ENCODE measurements around the gene RASGEF1C.
A peak's percentile ranks its signal among the peaks of the same experiment; 100 is the strongest.

The RASGEF1C gene

DNA sequence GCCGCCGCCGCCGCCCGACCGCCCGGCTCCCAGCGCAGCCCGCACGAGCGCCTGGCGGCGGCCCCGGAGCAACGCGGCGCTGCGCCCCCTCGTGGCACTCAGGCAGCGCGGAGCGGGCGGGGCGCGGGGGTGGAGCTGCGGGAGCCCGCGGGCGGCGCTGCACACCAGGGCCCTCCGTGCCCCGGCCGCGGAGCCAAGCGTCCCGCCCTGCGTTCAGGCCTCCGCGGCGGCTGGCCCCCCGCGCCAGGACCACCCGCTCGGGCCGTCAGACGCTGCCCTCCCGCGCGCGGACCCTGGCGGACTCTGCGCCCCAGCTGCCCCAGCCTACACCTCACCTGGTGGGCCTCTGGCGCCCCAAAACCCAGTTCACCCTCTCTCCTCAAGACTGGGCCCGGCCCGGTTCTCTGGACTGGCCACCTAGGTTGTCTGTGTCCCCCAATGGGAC, at the start of gene RASGEF1C:
Gene RASGEF1C, minus strand, starts transcription at position 75 of the 445 bp plus-strand sequence. CDS start 71,159 bp downstream, outside the sequence.
- Histone ChIP-seq H2AFZ (ENCODE audit: low read length, unreplicated experiment) (no peak within 1 kb of the TSS), H3K79me2 (ENCODE audit: control insufficient read depth, insufficient read depth, low read length, unreplicated experiment) (no peaks in the 10 kb centered on the region), H3K36me3 (ENCODE audit: insufficient read depth, low read length) (no peaks in the 10 kb centered on the region), H3K4me3 (ENCODE audit: low read depth, low read length) (peak within 1 kb of the TSS; percentile 66), H3K27me3 (ENCODE audit: insufficient read depth, low read length) (peaks cover 43% of the 10 kb centered on the region), H3K27ac (ENCODE audit: low read depth, low read length) (no peak within 1 kb of the TSS), H3K4me1 (ENCODE audit: control insufficient read depth, insufficient read depth, low read length, unreplicated experiment) (peaks cover 3% of the 10 kb centered on the region)

DNA sequence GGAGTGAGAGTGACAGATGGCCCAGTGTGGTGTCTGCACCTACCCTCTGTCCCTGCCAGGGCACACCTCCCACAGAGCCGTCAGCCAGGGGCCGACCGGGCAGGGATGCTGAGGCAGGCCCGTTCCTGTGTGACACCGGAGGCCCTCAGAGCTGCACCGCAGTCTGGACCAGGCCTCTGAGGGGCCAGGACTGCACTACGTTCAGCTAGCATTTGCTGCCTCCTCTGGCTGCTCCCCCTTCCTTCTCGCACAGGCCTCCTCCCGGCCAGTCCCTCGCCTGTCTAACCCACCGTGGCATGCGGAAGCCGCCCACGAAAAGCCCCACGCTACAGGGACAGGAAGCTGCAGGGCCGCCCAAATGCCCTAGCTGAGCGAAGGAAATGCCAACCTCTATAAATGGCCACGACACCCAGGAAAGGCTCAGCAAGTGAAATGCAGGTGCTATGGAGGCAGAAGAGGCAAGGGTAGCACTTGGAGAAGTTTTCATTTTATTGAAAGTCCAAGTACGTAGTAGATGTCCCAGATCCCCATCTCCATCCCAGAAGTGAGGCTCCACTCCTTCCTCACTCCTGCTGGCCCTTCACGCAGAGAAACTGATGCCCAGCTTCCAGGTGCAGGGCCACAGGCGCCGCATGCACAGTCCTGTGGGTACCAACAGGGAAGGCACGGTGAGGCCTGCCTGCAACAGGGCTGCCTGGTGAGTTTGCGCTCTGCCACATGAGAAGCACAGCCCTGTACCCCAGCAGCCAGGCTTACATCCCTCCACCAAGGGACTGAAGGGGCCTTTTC, 44.2 kb upstream of the RASGEF1C start:
- peaks cover 84% of the 10 kb centered on the region for H3K36me3 ChIP-seq (ENCODE audit: insufficient read depth, low read length)
- H3K4me3 ChIP-seq (ENCODE audit: low read depth, low read length), result no peak overlapping the region
- no peaks in the 10 kb centered on the region for H3K4me1 ChIP-seq (ENCODE audit: control insufficient read depth, insufficient read depth, low read length, unreplicated experiment)
- no peaks in the 10 kb centered on the region for H3K27me3 ChIP-seq (ENCODE audit: insufficient read depth, low read length)
- H3K79me2 ChIP-seq (ENCODE audit: control insufficient read depth, insufficient read depth, low read length, unreplicated experiment), result no peaks in the 10 kb centered on the region
- H3K27ac ChIP-seq (ENCODE audit: low read depth, low read length), result no peak overlapping the region
- no peak overlapping the region for H2AFZ ChIP-seq (ENCODE audit: low read length, unreplicated experiment)

DNA sequence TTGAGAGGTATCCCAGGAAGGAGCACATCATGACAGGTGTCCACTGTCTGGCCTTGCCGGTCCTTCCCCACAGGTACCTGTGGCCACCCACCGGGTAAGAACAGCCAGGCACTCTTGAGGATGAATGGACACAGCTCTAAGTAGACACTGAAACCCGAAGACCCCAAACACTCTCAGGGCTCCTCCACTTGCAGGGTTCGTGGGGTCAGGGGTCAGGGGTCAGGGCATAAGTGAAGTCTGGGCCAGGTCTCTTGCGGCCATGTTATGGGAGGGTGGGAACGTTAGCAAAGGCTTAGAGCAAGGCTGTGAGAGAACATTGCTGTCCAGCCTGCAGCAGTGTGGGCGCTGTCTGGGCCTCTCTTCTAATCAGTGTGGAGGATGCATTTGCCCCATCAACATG, 42.9 kb upstream of the RASGEF1C start:
- H3K4me1 ChIP-seq (ENCODE audit: control insufficient read depth, insufficient read depth, low read length, unreplicated experiment), result no peaks in the 10 kb centered on the region
- no peak overlapping the region for H2AFZ ChIP-seq (ENCODE audit: low read length, unreplicated experiment)
- H3K36me3 ChIP-seq (ENCODE audit: insufficient read depth, low read length), result peaks cover 84% of the 10 kb centered on the region

DNA sequence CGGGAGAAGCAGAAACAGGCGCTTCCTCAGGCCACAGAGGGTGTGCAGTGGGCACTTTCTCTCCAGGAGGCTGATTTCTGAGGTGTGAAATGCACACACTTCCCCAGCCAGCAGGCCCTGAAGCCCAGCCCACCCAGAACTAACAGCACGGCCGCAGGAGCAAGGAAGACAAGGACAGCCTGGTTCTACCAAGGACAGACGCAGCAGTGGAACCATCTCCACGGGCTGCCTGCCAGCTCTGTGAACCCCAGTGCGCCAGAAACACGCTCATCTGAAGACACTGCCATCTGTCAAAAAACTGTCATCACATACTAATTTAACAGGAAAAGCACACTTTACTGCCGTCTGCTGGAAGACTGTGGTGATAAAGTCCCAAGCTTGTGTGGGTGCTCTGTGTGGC, 42.1 kb upstream of the RASGEF1C start:
- H3K27ac ChIP-seq (ENCODE audit: low read depth, low read length), result no peak overlapping the region
- no peaks in the 10 kb centered on the region for H3K27me3 ChIP-seq (ENCODE audit: insufficient read depth, low read length)
- no peaks in the 10 kb centered on the region for H3K79me2 ChIP-seq (ENCODE audit: control insufficient read depth, insufficient read depth, low read length, unreplicated experiment)
- no peak overlapping the region for H3K4me3 ChIP-seq (ENCODE audit: low read depth, low read length)
- H2AFZ ChIP-seq (ENCODE audit: low read length, unreplicated experiment), result no peak overlapping the region
- peaks cover 85% of the 10 kb centered on the region for H3K36me3 ChIP-seq (ENCODE audit: insufficient read depth, low read length)
- no peaks in the 10 kb centered on the region for H3K4me1 ChIP-seq (ENCODE audit: control insufficient read depth, insufficient read depth, low read length, unreplicated experiment)

More for the DNA sequence above, 42.9 kb upstream of the RASGEF1C start:
- no peaks in the 10 kb centered on the region for H3K27me3 ChIP-seq (ENCODE audit: insufficient read depth, low read length)
- H3K79me2 ChIP-seq (ENCODE audit: control insufficient read depth, insufficient read depth, low read length, unreplicated experiment), result no peaks in the 10 kb centered on the region
- H3K27ac ChIP-seq (ENCODE audit: low read depth, low read length), result no peak overlapping the region
- H3K4me3 ChIP-seq (ENCODE audit: low read depth, low read length), result no peak overlapping the region

DNA sequence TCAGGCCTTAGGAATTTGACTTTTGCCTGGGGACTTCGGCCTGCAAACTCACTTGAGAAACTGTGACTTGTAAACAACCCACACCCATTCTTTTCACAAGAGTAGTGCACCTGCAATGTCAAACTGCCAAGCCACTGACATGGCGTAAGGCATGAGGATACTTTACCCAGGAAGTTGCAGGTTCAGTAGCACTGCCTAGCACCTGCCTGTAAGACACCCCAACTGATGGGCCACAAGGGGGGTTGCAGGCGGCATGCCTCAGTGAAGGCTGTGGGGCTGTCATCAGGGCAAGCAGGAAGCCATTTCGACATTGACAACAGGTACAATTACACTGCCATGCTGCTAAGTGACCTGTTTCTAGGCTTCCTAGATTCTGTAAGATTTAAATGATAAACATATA, 41.3 kb upstream of the RASGEF1C start:
- Histone ChIP-seq H3K4me1 (ENCODE audit: control insufficient read depth, insufficient read depth, low read length, unreplicated experiment) (no peaks in the 10 kb centered on the region), H3K27ac (ENCODE audit: low read depth, low read length) (no peak overlapping the region), H3K79me2 (ENCODE audit: control insufficient read depth, insufficient read depth, low read length, unreplicated experiment) (no peaks in the 10 kb centered on the region), H2AFZ (ENCODE audit: low read length, unreplicated experiment) (no peak overlapping the region), H3K4me3 (ENCODE audit: low read depth, low read length) (no peak overlapping the region), H3K36me3 (ENCODE audit: insufficient read depth, low read length) (peaks cover 83% of the 10 kb centered on the region), H3K27me3 (ENCODE audit: insufficient read depth, low read length) (no peaks in the 10 kb centered on the region)

DNA sequence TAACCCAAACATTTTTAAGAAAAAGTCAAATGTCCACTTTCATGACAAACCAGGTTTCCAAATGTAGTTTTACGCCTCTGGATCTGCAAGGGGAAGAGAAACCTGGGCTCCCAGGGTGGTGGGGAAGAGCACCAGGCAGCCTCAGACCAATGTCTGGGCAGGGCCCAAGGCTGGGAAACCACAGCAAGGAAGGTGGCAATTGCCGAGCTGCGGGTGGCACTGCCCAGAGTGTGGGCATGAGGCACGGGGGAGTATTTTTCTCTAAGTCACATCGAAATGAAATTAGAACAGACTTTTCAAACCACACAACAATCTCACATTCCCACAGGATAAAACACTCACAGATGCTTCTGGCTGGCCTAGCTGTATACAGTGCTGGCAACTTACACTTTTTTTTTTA, 32.6 kb upstream of the RASGEF1C start:
- H3K36me3 ChIP-seq (ENCODE audit: insufficient read depth, low read length), result peaks cover 67% of the 10 kb centered on the region
- H3K27ac ChIP-seq (ENCODE audit: low read depth, low read length), result no peak overlapping the region

DNA sequence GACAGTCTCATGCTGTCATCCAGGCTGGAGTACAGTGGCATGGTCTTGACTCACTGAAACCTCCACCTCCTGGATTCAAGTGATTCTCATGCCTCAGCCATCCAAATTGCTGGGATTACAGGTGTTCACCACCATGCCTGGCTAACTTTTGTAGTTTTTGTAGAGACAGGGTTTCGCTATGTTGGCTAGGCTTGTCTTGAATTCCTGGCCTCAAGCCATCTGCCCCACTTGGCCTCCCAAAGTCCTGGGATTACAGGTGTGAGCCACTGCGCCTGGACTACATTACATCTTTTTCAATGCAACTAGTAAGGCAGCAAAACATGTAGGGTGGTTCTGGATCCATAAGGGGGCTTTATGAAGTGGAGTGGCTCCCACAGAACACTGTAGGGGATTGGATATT, 29.6 kb upstream of the RASGEF1C start:
- Histone ChIP-seq H2AFZ (ENCODE audit: low read length, unreplicated experiment) (no peak overlapping the region), H3K79me2 (ENCODE audit: control insufficient read depth, insufficient read depth, low read length, unreplicated experiment) (no peaks in the 10 kb centered on the region), H3K4me3 (ENCODE audit: low read depth, low read length) (no peak overlapping the region), H3K36me3 (ENCODE audit: insufficient read depth, low read length) (peaks cover 77% of the 10 kb centered on the region), H3K27me3 (ENCODE audit: insufficient read depth, low read length) (no peaks in the 10 kb centered on the region), H3K27ac (ENCODE audit: low read depth, low read length) (no peak overlapping the region), H3K4me1 (ENCODE audit: control insufficient read depth, insufficient read depth, low read length, unreplicated experiment) (peaks cover 2% of the 10 kb centered on the region)

More for the DNA sequence above, 32.6 kb upstream of the RASGEF1C start:
- Histone ChIP-seq H3K4me3 (ENCODE audit: low read depth, low read length) (no peak overlapping the region), H3K4me1 (ENCODE audit: control insufficient read depth, insufficient read depth, low read length, unreplicated experiment) (no peaks in the 10 kb centered on the region), H3K27me3 (ENCODE audit: insufficient read depth, low read length) (no peaks in the 10 kb centered on the region), H3K79me2 (ENCODE audit: control insufficient read depth, insufficient read depth, low read length, unreplicated experiment) (no peaks in the 10 kb centered on the region), H2AFZ (ENCODE audit: low read length, unreplicated experiment) (no peak overlapping the region)

DNA sequence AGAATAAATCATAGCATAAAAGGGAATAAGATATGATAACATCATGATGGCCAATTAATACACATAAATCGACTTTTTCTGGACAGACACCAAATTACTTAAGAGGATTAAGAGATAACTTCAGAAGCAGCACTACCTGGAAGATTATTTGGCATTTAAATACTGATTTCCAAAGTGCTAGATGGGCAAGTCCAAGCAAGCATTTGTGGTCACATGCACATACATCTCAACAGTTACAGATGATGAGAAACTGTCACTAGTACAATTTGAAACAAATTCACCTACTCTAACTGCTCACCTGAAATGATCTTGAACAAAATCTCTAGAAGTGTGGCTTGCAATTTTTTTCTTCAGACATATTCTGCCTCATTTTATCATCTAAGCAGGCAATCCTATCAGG, 26.8 kb upstream of the RASGEF1C start:
- Histone ChIP-seq H3K36me3 (ENCODE audit: insufficient read depth, low read length) (peaks cover 58% of the 10 kb centered on the region), H3K27ac (ENCODE audit: low read depth, low read length) (no peak overlapping the region), H2AFZ (ENCODE audit: low read length, unreplicated experiment) (no peak overlapping the region)

DNA sequence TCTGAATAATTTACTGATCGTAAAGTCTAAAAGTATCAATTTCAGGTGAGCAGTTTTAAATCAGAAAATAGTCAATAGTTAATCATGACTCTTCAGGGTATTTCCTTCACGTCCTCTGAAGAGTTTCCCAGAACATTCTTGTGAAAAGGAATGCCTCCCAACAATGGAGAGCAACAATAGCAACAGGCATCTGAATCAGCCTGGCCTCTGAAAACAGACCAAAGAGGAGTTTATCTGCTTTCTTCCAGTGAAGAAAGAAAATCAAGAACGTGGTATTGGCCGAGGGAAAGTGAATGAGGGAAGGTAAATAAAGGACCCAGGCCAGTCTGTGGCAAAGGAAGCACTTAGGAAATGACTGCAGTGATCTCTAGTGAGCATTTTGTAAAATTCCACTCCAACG, 26.1 kb upstream of the RASGEF1C start:
- Histone ChIP-seq H3K4me3 (ENCODE audit: low read depth, low read length) (no peak overlapping the region), H3K27me3 (ENCODE audit: insufficient read depth, low read length) (no peaks in the 10 kb centered on the region), H2AFZ (ENCODE audit: low read length, unreplicated experiment) (no peak overlapping the region), H3K4me1 (ENCODE audit: control insufficient read depth, insufficient read depth, low read length, unreplicated experiment) (peaks cover 7% of the 10 kb centered on the region), H3K36me3 (ENCODE audit: insufficient read depth, low read length) (peaks cover 51% of the 10 kb centered on the region), H3K27ac (ENCODE audit: low read depth, low read length) (no peak overlapping the region), H3K79me2 (ENCODE audit: control insufficient read depth, insufficient read depth, low read length, unreplicated experiment) (no peaks in the 10 kb centered on the region)

More for the DNA sequence above, 26.8 kb upstream of the RASGEF1C start:
- H3K4me1 ChIP-seq (ENCODE audit: control insufficient read depth, insufficient read depth, low read length, unreplicated experiment), result peaks cover 7% of the 10 kb centered on the region
- no peaks in the 10 kb centered on the region for H3K79me2 ChIP-seq (ENCODE audit: control insufficient read depth, insufficient read depth, low read length, unreplicated experiment)
- no peak overlapping the region for H3K4me3 ChIP-seq (ENCODE audit: low read depth, low read length)
- no peaks in the 10 kb centered on the region for H3K27me3 ChIP-seq (ENCODE audit: insufficient read depth, low read length)

DNA sequence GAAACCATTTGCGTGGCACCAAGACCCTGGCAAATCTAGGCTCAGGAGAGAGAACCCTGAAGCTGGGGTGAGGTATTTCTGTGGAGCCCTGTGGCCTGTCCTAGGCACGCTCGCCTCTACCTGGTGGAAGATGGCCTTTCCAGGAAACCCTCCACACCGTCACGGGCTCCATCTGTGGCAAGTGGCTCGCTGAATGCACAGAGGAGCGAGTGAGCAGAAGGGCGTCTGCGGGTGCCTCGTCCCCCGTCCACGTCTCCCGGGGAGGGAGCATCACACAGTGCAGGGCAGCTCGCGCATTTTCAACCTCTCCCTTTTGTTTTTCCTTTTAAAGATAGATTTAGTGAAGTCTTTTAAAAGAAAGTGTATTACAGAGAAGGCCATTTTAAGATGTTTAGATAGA, 25.3 kb upstream of the RASGEF1C start:
- Histone ChIP-seq H3K4me3 (ENCODE audit: low read depth, low read length) (no peak overlapping the region), H3K27me3 (ENCODE audit: insufficient read depth, low read length) (no peaks in the 10 kb centered on the region), H3K36me3 (ENCODE audit: insufficient read depth, low read length) (peaks cover 44% of the 10 kb centered on the region), H3K4me1 (ENCODE audit: control insufficient read depth, insufficient read depth, low read length, unreplicated experiment) (peaks cover 7% of the 10 kb centered on the region), H3K79me2 (ENCODE audit: control insufficient read depth, insufficient read depth, low read length, unreplicated experiment) (no peaks in the 10 kb centered on the region), H2AFZ (ENCODE audit: low read length, unreplicated experiment) (no peak overlapping the region), H3K27ac (ENCODE audit: low read depth, low read length) (no peak overlapping the region; the same call in 1 of the 2 replicates)

DNA sequence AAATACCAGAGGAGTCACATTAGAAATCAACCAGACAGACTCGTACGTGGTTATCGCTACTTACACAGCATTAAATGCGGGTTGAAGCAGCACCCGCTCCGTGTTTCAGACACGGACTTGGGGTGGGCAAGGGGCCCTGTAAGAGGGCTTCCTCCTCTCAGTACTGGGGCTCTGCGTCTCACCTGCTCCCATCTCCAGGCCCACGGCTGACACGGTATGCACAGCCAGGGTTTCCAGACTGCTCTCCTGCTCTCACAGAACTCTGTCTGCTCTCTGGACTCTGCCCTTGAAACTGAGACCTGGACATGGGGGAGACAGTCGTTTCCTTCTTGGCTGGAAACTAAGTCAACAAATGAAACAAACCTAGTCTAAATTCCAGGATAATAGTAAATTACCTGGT, 24.7 kb upstream of the RASGEF1C start:
- peaks cover 7% of the 10 kb centered on the region for H3K4me1 ChIP-seq (ENCODE audit: control insufficient read depth, insufficient read depth, low read length, unreplicated experiment)
- peak overlapping the region; percentile 76 for H3K27ac ChIP-seq (ENCODE audit: low read depth, low read length)
- H3K4me3 ChIP-seq (ENCODE audit: low read depth, low read length), result no peak overlapping the region
- H3K27me3 ChIP-seq (ENCODE audit: insufficient read depth, low read length), result no peaks in the 10 kb centered on the region
- H2AFZ ChIP-seq (ENCODE audit: low read length, unreplicated experiment), result no peak overlapping the region
- no peaks in the 10 kb centered on the region for H3K79me2 ChIP-seq (ENCODE audit: control insufficient read depth, insufficient read depth, low read length, unreplicated experiment)
- H3K36me3 ChIP-seq (ENCODE audit: insufficient read depth, low read length), result peaks cover 40% of the 10 kb centered on the region
